Neuronal stem cell (in vitro differentiated cells): Measurements from ENCODE around the gene NAT10.

Experiments
- DNase-seq: peaks from one replicate; pipeline ENCODE4 v3.0.0-alpha.2; 2013; ENCODE audit warnings: low spot score
- H2AFZ ChIP-seq: one replicate; pipeline ENCODE4 v1.6.1; 2013; ENCODE audit warnings: mild to moderate bottlenecking, low read length, inconsistent platforms
- H2AK5ac ChIP-seq: 2 replicates; pipeline ENCODE4 v1.6.1; 2013; ENCODE audit warnings: low read depth, mild to moderate bottlenecking, inconsistent platforms, low read length, moderate library complexity, mixed read lengths
- H2BK120ac ChIP-seq: 2 replicates; pipeline ENCODE4 v1.6.1; 2013; ENCODE audit warnings: low read depth, mild to moderate bottlenecking, inconsistent platforms, low read length, moderate library complexity, mixed read lengths
- H2BK12ac ChIP-seq: one replicate; pipeline ENCODE4 v1.6.1; 2013; ENCODE audit warnings: low read length, inconsistent platforms
- H2BK15ac ChIP-seq: 2 replicates; pipeline ENCODE4 v1.6.1; 2013; ENCODE audit warnings: mild to moderate bottlenecking, low read length, inconsistent platforms, mixed read lengths
- H2BK5ac ChIP-seq: one replicate; pipeline ENCODE4 v1.6.1; 2013; ENCODE audit warnings: inconsistent platforms, mild to moderate bottlenecking, low read length, moderate library complexity
- H3K14ac ChIP-seq: one replicate; pipeline ENCODE4 v1.6.1; 2013; ENCODE audit warnings: low read length, inconsistent platforms
- H3K18ac ChIP-seq: 2 replicates; pipeline ENCODE4 v1.6.1; 2013; ENCODE audit warnings: low read length, inconsistent platforms
- H3K23ac ChIP-seq: 2 replicates; pipeline ENCODE4 v1.6.1; 2013; ENCODE audit warnings: low read depth, mild to moderate bottlenecking, mixed read lengths, low read length, inconsistent platforms; ENCODE audit not compliant: poor library complexity
- H3K27ac ChIP-seq: replicated peaks from 3 replicates; pipeline ENCODE4 v1.5.1; 2013; ENCODE audit warnings: low read length, inconsistent platforms
- H3K27me3 ChIP-seq, 3 experiments: 2 replicates each; pipeline ENCODE4 v1.6.1; 2013; ENCODE audit warnings: low read length in 3 of 3, mild to moderate bottlenecking in 2 of 3, inconsistent platforms in 1 of 3, low read depth in 1 of 3, mixed read lengths in 1 of 3, moderate library complexity in 1 of 3; ENCODE audit not compliant: control insufficient read depth in 3 of 3, insufficient read depth in 3 of 3
- H3K36me3 ChIP-seq, 2 donors: replicated peaks in 1 of 2; 2 replicates each; pipeline ENCODE4 v1.6.1; 2013; ENCODE audit warnings: low read length in 2 of 2; ENCODE audit not compliant: control insufficient read depth in 2 of 2, insufficient read depth in 2 of 2
- H3K4ac ChIP-seq: 2 replicates; pipeline ENCODE4 v1.6.1; 2013; ENCODE audit warnings: inconsistent platforms, mild to moderate bottlenecking, low read length, moderate library complexity
- H3K4me1 ChIP-seq, 2 donors: 1 replicate in 1 of 2; 2 replicates in 1 of 2; pipeline ENCODE4 v1.6.1; 2013; ENCODE audit warnings: low read length in 2 of 2, low read depth in 1 of 2; ENCODE audit not compliant: control insufficient read depth in 2 of 2, insufficient read depth in 1 of 2
- H3K4me2 ChIP-seq: one replicate; pipeline ENCODE4 v1.6.1; 2013; ENCODE audit warnings: mild to moderate bottlenecking, low read length, inconsistent platforms; ENCODE audit not compliant: insufficient read depth, poor library complexity, severe bottlenecking
- H3K4me3 ChIP-seq, 2 donors: 2 replicates each; pipeline ENCODE4 v1.5.1; 2013; ENCODE audit warnings: low read length in 2 of 2, mild to moderate bottlenecking in 2 of 2, inconsistent platforms in 1 of 2, moderate library complexity in 1 of 2
- H3K79me1 ChIP-seq: one replicate; pipeline ENCODE4 v1.6.1; 2013; ENCODE audit warnings: low read depth, mild to moderate bottlenecking, inconsistent platforms, low read length, moderate library complexity
- H3K9ac ChIP-seq: one replicate; pipeline ENCODE4 v1.6.1; 2013; ENCODE audit warnings: mild to moderate bottlenecking, low read depth, low read length, inconsistent platforms; ENCODE audit not compliant: poor library complexity
- H3K9me3 ChIP-seq, 2 donors: replicated peaks in 1 of 2; 2 replicates each; pipeline versions ENCODE3 to v1.6.1; 2013; ENCODE audit warnings: low read length in 2 of 2, mild to moderate bottlenecking in 2 of 2, inconsistent platforms in 1 of 2, low read depth in 1 of 2, mixed read lengths in 1 of 2, moderate library complexity in 1 of 2; ENCODE audit not compliant: control insufficient read depth in 2 of 2, insufficient read depth in 1 of 2
- H4K8ac ChIP-seq: one replicate; pipeline ENCODE4 v1.6.1; 2013; ENCODE audit warnings: low read depth, mild to moderate bottlenecking, inconsistent platforms, low read length, moderate library complexity
- H4K91ac ChIP-seq: one replicate; pipeline ENCODE4 v1.6.1; 2013; ENCODE audit warnings: low read length, low read depth, mild to moderate bottlenecking, inconsistent platforms; ENCODE audit not compliant: poor library complexity
- WGBS, 2 donors: extraction: QIAGEN DNeasy Blood & Tissue Kit; methylation state at CpG; one replicate each; pipeline ENCODE4 v1.1.7; 2013; ENCODE audit warnings: missing lambda C conversion rate in 2 of 2, mixed read lengths in 1 of 2; ENCODE audit not compliant: insufficient read length in 2 of 2, insufficient replicate concordance in 1 of 2; ENCODE audit errors: extremely low coverage in 2 of 2; 5-methylcytosine and 5-hydroxymethylcytosine counted together

The NAT10 gene

DNA sequence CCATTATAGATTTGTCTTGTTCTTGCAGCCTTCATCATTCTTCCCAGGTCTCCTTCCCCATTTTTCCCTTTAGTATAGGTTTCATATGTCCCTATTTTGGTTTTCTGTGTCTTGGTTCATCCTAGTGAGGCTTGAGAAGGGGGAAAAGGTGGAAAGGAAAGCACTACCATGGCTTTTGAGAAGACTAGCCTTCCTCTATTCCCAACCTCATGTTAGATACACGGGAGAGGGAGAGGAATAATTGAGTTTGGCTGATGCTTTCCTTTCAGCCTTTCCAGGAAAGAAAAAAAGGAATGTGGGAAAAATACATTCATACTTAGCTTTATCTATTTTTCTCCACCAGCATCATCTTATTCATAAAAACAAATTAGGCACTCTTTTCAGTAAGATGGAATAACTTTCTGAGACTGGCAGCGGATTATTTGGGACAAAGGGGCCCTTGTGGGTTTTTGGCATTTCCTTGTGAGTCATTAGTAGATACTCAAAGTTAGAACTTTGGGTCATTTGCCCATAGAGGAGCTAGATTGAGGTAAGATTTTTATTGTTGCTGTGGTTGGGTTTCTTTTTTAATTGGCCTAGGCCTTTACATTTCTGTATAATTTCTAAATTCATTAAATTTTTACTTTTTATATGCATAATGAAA is 30.1 kb upstream of the NAT10 start:
- Histone ChIP-seq H3K4me3 (no peak overlapping the region), H3K9ac (no peak overlapping the region), H3K4ac (no peak overlapping the region), H3K23ac (no peak overlapping the region), H3K14ac (no peak overlapping the region), H3K27me3 (no peaks in the 10 kb centered on the region), H3K4me2 (no peak overlapping the region), H3K36me3 (peaks cover 25 to 98% of the 10 kb centered on the region in 2 donors), H3K18ac (no peak overlapping the region), H4K91ac (no peak overlapping the region), H2AFZ (no peak overlapping the region), H2BK15ac (no peak overlapping the region), H3K27ac (no peak overlapping the region), H3K4me1 (no peaks in the 10 kb centered on the region), H3K79me1 (peaks cover 3% of the 10 kb centered on the region), H2BK120ac (no peak overlapping the region), H3K9me3 (no peaks in the 10 kb centered on the region), H2AK5ac (no peak overlapping the region), H2BK5ac (no peak overlapping the region), H4K8ac (no peak overlapping the region), H2BK12ac (no peak overlapping the region)
- WGBS, 2 donors = no CpG with 5 or more reads among the region's 2 CpGs
- DNase-seq = no peak

DNA sequence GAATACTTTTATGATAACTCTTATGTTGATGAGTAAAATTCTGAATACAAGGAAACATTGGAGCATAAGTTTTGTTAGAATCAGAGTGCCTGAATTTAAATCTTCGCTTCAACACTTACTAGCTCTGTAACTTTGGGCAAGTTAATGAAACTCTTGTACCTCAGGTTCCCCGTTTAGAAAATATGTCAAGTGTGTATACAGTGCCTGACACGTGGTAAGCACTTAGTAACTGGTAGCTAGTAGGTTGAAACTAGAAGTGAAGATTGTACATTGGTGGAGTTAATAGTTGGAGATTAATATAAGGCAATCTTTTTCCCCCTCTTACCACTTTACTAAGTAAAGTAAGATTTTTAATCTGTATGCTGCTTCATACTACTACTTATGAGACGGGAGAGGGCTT is 24.8 kb upstream of the NAT10 start:
- no peak overlapping the region for H3K18ac ChIP-seq
- no peak overlapping the region for H2AK5ac ChIP-seq
- no peak overlapping the region for H3K23ac ChIP-seq
- H3K27me3 ChIP-seq = no peaks in the 10 kb centered on the region
- H3K14ac ChIP-seq = no peak overlapping the region
- H3K27ac ChIP-seq = no peak overlapping the region
- H3K79me1 ChIP-seq = peaks cover 6% of the 10 kb centered on the region
- WGBS, 2 donors = no CpG with 5 or more reads among the region's 4 CpGs
- H2BK120ac ChIP-seq = no peak overlapping the region
- no peak overlapping the region for H3K4me2 ChIP-seq
- no peak overlapping the region for H3K4me3 ChIP-seq
- no peak overlapping the region for H3K4ac ChIP-seq
- H3K36me3 ChIP-seq = peaks cover 44 to 100% of the 10 kb centered on the region in 2 donors
- no peak overlapping the region for H3K9ac ChIP-seq
- H2BK12ac ChIP-seq = no peak overlapping the region
- H3K4me1 ChIP-seq = no peaks in the 10 kb centered on the region
- no peak overlapping the region for H2BK5ac ChIP-seq
- no peak overlapping the region for H4K8ac ChIP-seq
- no peak for DNase-seq
- H4K91ac ChIP-seq = no peak overlapping the region
- H2AFZ ChIP-seq = no peak overlapping the region
- no peaks in the 10 kb centered on the region for H3K9me3 ChIP-seq
- H2BK15ac ChIP-seq = no peak overlapping the region

DNA sequence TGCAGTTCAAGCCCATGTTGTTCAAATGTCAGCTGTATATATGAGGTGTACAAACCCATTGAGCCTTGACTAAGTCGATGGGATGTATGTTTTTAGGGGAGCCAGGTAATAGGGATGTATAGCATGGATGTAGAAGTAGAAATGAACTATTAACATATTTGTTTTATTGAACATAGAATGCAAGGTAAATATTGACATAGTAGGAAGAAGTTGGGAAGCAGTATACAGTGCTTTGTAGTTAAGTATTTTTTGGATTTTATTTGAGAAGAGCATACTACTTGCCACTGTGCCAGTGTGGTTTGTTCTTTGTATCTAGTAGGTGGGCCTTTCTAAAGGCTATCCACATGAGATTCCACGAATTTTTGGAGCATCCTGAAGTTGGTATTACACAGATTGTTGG is 20.8 kb upstream of the NAT10 start:
- DNase-seq = no peak
- Histone ChIP-seq H3K4ac (no peak overlapping the region), H3K18ac (no peak overlapping the region), H2BK5ac (no peak overlapping the region), H2AFZ (no peak overlapping the region), H2AK5ac (no peak overlapping the region), H3K14ac (no peak overlapping the region), H2BK120ac (no peak overlapping the region), H3K9ac (no peak overlapping the region), H2BK15ac (no peak overlapping the region), H3K4me2 (no peak overlapping the region), H3K36me3 (peaks cover 47 to 98% of the 10 kb centered on the region in 2 donors), H3K4me3 (no peak overlapping the region), H3K27ac (no peak overlapping the region), H3K4me1 (no peaks in the 10 kb centered on the region), H4K8ac (no peak overlapping the region), H2BK12ac (no peak overlapping the region), H3K27me3 (no peaks in the 10 kb centered on the region), H3K9me3 (no peaks in the 10 kb centered on the region), H4K91ac (no peak overlapping the region), H3K79me1 (peaks cover 4% of the 10 kb centered on the region), H3K23ac (no peak overlapping the region)
- no CpG with 5 or more reads among the region's 2 CpGs for WGBS, 2 donors

DNA sequence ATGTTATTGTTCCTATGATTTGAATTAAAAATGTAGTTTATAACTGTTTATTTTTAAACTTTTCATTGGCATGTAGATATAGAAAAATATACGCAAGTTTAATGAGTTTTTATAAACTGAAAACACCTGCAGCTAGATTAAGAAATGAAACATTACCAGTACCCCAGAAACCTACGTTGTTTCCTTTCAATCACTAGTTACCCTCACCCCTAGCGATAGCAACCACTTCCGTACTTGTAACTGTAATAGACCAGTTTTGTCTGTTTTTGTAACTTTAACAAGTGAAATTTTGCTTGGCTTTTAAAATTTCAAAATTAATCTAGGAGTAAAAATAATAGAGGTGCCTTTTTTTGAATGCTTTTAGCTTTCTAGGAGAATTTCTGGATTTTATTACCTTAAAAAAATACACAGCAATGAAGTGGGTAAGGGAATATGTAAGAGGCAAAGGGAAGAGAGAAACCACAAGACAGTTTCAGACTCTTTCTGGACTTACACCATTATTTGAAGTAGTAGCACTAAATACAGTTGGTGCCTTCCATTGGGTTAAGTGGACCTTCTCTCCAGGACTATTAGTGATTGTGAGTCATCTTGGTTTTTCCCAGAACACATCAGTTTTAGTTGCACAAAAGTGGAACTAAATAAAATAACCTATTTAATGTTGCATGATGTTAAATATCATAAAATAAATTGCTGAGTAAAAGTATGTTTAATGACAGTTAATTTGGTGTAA is 18.7 kb upstream of the NAT10 start:
- H2BK15ac ChIP-seq = no peak overlapping the region
- H3K79me1 ChIP-seq = peaks cover under 1% of the 10 kb centered on the region
- no peak overlapping the region for H3K18ac ChIP-seq
- H3K23ac ChIP-seq = no peak overlapping the region
- no peaks in the 10 kb centered on the region for H3K4me1 ChIP-seq
- no peak for DNase-seq
- no peak overlapping the region for H3K4me3 ChIP-seq
- H2BK12ac ChIP-seq = no peak overlapping the region
- no peak overlapping the region for H3K14ac ChIP-seq
- H3K9me3 ChIP-seq = no peaks in the 10 kb centered on the region
- no CpG with 5 or more reads among the region's 4 CpGs for WGBS, 2 donors
- no peak overlapping the region for H2AFZ ChIP-seq
- H3K27me3 ChIP-seq = no peaks in the 10 kb centered on the region
- no peak overlapping the region for H2AK5ac ChIP-seq
- no peak overlapping the region for H3K9ac ChIP-seq
- no peak overlapping the region for H4K91ac ChIP-seq
- no peak overlapping the region for H3K4ac ChIP-seq
- no peak overlapping the region for H2BK120ac ChIP-seq
- H3K36me3 ChIP-seq = peaks cover 48 to 98% of the 10 kb centered on the region in 2 donors
- no peak overlapping the region for H3K4me2 ChIP-seq
- no peak overlapping the region for H3K27ac ChIP-seq
- no peak overlapping the region for H2BK5ac ChIP-seq
- no peak overlapping the region for H4K8ac ChIP-seq
